Measurements from ENCODE around the gene IER5L.
"Not testable (repeated sequence)": the region's sequence is repeated elsewhere in the genome, so short reads cannot be mapped to it uniquely, and the experiment has no call there.

IER5L gene

DNA sequence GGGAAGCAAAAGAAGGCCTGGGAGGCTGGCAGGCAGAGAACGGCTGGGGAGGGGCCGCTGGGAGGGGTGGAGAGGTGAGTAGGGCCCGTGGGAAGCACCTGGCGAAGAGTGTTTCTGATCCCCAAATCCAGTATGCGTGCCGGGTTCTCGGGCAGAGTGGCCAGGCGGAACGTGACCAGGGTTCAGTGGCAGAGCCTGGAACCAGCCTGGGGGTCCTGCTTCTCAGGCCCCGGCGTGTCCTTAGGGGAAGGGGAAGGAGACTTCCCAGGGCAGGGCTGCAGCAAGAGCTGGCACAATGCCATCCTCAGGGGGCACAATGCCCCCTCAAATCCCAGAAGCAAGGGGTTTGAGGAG is 25.5 kb upstream of the IER5L start:
- no peak for FAIRE-seq
- DNase-seq (ENCODE audit: low spot score) = no peak

DNA sequence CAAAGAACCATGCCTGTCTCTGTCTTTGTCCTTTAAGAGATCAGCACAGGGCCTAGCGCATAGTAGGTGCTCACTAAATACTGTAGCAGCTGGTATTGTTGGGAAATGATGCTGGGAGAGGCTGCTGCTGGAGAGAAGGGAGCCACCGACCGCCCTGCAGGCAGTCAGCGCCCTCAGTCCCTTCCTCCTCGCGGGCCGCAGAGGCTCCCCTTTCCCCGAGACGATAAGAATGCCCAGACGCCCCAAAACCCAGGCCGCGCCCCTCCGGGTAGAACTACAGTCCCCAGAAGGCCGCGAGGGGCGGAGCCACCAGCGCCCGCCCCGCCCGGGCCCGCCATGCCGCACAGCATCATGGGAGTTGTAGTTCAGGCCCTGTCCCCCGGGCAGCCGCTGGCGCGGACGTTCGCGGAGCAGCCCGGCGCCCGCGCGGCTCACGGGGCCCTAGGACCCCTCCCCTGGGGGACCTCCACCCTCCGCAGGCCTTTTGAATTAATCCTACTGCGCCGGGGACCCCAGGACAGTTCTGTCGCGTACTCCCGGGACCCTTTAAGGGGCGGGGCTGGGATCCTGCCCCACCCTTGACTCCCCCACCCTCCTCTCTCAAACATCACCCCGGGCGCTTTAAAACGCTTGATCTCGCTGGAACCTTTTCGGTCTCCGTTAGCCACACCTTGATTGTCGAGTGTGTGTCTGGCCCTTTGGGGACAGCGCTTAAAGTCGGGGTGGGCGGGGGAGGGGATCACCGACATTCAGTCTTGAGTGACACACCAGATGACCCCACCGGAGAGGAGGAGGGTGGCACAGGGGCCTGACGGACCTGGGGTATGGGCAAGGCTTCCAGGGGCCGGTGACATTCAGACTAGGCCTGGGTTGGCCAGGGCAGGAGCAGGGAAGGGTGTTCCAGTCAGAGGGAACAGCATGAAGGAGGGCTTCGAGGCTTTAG is 24.8 kb upstream of the IER5L start:
- FAIRE-seq (no peak), DNase-seq (ENCODE audit: low spot score) (peak; percentile 31)

DNA sequence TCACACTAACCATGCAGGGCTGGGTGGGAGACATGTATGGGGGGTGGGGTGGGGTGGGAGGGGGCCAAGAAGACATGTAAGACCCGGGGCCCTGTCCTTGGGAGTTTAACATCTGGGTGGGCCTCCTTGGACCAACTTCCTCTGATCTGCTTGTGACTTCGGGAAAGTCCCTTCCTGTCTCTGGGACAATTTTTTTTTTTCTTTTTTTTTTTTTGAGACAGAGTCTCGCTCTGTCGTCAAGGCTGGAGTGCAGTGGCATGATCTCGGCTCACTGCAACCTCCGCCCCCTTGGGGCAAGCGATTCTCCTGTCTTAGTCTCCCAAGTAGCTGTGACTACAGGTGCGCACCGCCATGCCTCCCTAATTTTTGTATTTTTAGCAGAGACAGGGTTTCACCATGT is 23.8 kb upstream of the IER5L start:
- DNase-seq (ENCODE audit: low spot score) = no peak
- no peak for FAIRE-seq

DNA sequence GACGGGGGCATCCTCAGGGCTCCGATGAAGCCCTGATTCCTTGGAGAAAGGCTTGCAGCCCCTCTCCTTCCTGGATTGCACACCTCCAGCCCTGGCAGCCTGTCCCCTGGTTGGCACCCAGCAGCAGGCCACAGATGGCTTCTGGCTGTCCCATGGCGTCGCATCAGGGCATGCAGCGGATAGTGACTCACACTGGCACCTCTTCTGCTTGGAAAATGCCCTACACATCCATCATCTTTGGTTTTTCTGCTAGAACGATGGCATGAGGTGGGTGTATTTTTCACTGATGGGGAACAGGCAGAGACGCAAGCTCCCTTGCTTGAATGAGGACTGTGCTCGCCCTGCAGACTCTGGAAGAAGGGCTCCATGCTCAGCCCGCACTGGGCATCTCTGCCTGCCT is 23.2 kb upstream of the IER5L start:
- DNase-seq (ENCODE audit: low spot score) = no peak
- no peak for FAIRE-seq

DNA sequence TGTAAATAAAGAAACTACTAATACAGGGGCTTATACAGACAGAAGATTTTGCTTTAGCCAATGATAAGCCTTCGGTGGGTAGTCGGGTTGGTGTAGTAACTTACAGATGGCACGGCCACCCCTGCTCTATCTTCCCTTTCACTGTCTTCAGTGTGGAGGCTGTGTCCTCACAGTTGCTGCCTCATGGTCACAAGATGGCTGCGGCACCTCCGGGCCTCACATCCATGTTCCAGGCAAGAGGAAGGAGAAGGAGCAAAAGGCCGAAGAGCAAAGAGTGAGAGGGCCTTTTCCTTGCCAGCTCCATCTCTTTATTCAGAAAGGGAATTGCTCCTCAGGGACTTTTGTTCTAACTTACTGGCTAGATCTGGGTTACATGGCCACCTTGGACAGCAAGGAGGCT is 22.2 kb upstream of the IER5L start:
- DNase-seq (ENCODE audit: low spot score) (no peak), FAIRE-seq (no peak)

DNA sequence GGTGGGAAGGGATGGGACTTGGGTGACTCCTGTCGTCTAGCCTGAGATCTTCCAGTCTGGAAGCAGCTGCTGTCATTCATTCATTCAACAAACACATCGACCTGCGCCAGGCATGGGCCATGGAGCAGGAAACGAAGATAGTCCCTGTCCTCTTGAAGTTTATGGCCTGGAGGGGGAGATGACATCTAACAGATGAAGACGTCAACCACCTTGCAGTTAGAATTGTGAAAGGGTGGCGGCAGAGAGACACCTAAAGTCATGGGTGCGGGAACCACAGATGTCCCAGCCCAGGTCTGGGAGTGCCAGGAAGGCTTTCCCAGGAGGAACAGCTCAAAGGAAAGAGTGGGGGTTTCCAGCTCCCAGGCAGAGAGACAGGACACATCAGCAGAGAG is 21.0 kb upstream of the IER5L start:
- DNase-seq (ENCODE audit: low spot score) = no peak
- FAIRE-seq = no peak

DNA sequence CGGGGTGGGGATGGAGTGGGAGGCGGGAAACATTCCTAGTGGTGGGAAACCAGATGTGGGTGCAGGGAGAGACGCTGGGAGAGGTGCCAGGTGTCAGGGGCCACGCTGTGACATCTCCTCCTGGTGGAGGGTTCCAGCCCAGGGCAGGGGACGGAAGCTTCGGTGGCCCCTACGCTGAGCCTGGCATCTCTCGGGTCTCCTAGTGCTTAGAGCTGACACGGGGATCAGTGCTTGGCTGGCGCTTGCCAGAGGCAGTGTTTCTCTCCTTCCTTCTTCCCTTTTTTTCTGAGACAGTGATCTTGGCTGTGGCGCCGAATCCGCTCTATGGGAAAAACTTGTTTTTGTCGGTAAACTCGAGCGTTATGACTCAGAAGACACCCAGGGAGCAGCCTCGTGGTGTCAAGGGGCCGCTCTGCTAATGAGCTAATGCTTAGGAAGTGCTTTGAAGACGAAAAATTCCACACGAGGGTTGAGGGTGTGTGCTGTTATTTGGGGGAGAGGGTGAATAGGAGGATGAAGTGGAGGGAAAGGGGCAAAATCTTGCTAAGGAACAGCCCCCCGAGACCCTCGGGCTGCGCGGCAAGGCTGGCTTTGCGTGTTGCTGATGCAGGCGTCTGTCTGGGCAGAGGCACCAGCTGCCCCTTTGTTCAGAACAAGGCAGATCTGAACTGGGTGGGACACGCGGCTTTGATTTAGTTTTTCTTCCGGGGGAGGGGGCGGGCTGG is 20.4 kb upstream of the IER5L start:
- FAIRE-seq = no peak
- DNase-seq (ENCODE audit: low spot score) = no peak

DNA sequence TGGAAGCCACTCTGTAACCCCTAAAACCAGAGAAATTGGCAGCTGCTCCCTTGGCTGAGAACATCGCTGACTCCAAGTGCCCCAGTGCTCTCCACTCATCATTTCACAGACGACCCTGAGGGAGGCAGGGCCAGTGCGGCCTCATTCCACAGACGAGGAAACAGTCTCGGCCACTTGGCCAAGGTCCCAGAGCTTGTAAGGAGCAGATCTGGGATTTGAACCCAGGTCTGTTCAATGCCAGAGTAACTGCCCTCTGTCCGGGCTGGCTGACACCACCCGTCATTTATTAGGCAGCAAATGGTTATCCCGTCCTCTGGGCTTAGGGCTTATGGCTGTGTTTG is 19.9 kb upstream of the IER5L start:
- no peak for DNase-seq (ENCODE audit: low spot score)
- FAIRE-seq = no peak

DNA sequence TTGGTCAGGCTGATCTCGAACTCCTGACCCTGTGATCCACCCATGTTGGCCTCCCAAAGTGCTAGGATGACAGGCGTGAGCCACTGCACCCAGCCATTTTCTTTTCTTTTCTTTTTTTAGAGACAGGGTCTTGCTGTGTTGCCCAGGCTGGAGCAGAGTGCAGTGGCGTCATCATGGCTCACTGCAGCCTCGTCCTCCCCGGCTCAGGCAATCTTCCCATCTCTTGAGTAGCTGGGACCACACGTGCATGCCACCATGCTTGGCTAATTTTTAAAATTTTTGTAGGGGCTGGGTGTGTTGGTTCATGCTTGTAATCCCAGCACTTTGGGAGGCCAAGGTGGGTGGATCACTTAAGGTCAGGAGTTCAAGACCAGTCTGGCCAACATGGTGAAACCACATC is 19.0 kb upstream of the IER5L start:
- FAIRE-seq = not testable (repeated sequence)

DNA sequence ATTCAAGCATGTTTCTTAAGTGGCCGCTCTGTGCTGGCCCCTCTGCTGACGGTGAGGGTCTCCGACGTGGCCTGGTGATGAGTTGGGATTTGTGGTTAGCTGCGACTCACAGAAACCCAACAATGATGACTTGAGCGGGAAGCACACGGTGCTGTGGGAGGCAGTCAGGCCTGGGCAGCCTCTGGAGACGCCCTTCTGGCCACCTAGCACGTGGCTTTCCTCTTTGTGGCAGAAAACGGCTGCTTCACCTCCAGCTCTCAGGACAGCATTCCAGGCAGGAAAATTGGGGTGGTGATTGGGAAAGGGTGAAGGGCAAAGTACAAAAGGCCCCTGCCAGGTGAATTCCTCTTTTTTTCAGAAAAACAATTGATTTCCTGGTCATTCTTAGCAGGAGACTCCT is 17.5 kb upstream of the IER5L start:
- FAIRE-seq (no peak), DNase-seq (ENCODE audit: low spot score) (no peak)

More for the DNA sequence above, 19.0 kb upstream of the IER5L start:
- not testable (repeated sequence) for DNase-seq (ENCODE audit: low spot score)

DNA sequence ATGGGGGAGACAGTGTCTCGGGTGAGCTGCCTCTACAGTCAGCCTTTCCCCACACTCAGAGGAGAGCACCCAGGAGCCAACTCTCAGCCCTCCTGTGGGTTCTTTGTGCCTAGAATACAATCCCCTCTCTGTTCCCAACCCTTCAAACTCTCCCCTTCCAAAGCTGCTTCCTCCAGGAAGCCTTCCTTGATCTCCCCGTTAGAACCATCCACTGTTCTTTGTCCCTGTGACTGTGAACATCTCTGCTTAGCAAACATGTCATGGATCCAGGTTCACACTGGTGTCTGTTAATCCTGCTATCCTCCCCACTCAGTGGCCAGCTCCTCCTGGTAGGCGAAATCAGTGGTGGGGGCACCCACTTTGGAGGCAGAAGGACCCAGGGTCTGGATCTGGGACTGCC is 16.2 kb upstream of the IER5L start:
- DNase-seq (ENCODE audit: low spot score) = no peak
- FAIRE-seq = no peak

DNA sequence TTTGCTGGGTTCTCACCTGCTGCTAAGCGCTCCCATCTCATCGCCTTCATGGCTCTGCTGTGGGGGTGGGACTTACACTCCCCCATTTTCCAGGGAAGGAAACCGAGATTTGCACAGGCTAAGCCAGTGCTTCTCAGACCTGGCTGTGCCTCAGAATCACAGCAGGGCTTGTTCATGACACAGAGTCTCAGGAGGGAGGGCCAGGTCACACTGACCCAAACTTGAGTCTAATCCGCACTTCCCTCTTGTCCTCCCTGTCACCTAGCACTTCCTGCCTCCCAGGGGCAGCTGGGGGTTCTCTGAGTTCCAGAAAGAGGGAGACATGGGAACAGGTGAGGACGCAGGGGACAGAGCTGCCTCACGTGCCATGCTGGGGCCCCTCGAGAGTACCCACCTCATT is 15.6 kb upstream of the IER5L start:
- DNase-seq (ENCODE audit: low spot score) (no peak), FAIRE-seq (no peak)

DNA sequence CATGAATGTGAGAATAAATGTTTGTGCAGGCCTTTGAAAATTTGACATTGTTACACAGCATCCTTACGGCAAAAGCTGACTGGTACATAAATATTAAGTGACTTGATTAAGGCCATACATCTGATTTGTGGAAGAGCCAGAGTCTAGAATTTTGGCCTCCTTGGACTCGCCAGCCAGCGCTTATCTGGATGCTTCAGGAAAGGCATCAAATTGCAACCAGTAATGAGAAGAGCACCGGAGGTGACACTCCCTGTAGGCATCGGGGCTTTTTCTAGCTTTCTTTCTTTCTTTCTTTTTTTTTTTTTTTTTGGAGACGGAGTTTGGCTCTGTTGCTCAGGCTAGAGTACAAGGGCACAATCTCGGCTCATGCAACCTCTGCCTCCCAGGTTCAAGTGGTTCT is 13.2 kb upstream of the IER5L start:
- no peak for DNase-seq (ENCODE audit: low spot score)
- no peak for FAIRE-seq

DNA sequence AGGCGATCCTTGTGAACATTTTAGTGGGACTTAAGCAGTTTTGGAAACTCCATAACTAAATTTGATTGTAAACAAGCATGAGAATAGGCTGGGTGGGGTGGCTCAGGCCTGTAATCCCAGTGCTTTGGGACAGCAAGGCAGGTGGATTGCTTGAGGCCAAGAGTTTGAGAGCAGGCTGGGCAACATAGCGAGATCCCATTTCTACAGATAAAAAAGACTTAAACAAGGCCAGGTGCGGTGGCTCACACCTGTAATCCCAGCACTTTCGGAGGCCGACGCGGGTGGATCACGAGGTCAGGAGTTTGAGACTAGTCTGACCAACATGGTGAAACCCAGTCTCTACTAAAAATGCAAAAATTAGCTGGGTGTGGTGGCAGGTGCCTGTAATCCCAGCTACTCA is 11.9 kb upstream of the IER5L start:
- not testable (repeated sequence) for DNase-seq (ENCODE audit: low spot score); FAIRE-seq

DNA sequence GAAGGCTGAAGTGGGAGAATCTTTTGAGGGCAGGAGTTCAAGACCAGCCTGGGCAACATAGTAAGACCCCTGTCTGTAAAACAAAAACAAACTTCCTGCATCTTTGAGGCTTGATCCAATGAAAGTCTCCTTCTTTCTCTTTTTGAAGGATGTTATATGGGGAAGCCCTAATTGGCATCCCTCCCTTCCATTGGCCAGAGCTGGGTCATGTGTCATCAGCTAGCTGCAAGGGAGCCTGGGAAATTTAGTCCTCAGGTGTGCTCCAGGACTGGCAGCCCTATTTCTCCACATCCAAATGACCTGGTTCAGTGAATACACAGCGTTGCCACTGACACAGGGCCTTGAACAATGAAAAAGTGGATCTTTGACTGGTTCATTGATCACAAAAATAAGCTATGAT is 9.0 kb upstream of the IER5L start:
- no peak for FAIRE-seq
- no peak for DNase-seq (ENCODE audit: low spot score)

DNA sequence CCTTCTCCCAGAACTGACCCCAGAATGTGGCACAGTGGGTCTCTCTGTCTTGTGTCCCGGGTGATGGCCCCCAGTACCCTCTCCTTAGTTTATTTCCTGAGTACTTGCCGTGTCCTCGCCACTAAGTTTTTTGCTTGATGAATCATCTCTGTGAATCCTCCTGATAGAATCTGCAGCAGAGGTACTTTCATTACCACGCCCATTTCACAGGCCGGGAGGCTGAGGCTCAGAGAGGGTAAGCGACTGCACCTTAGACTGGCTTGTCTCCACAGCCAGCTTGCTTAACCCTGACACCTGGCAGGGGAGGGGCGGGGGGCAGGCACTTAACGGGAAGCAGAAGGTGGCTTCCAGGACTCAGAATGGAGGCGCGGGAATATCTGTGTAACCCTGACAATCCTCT is 7.9 kb upstream of the IER5L start:
- FAIRE-seq = no peak
- peak; percentile 37 for DNase-seq (ENCODE audit: low spot score)

DNA sequence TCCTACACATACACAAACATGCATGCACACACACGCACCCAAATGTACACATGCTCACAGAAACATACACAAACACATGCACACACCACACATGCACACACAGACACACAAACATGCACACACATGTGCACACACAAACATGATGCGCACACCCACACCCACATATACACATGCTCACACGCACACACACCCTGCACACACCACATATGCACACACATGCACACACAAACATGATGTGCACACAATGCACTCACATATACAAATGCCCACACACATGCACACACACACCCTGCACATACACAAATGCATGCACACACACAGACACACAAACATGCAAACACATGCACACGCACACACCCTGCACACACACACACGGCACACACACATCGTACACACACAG is 7.3 kb upstream of the IER5L start:
- no peak for FAIRE-seq
- DNase-seq (ENCODE audit: low spot score) = no peak

DNA sequence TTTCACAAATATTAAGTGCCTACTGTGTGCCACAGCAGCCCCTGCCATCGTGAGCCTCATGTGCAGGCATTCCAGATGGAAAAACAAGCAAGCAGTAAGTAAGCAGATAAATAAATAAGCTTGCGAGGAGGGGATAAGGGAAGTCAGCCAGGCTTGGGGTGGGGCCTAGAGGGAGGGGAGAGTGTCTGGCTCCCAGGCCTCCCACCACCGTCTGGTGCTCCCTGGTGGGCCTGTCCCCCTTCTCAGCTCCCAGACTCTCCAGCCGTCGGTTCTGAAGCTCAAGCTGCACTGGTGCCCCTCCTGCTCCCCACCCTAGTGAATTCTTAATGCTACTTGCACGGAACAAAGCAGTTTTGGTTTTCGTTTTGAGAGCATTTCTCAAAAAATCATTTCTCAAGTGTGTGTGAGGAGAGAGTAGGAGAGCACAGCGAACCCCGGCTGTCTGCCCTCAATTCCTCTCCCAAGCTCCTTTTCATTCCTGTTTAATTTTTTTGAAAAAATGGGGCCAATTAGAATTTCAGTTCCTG is 6.6 kb upstream of the IER5L start:
- no peak for FAIRE-seq
- no peak for DNase-seq (ENCODE audit: low spot score)

DNA sequence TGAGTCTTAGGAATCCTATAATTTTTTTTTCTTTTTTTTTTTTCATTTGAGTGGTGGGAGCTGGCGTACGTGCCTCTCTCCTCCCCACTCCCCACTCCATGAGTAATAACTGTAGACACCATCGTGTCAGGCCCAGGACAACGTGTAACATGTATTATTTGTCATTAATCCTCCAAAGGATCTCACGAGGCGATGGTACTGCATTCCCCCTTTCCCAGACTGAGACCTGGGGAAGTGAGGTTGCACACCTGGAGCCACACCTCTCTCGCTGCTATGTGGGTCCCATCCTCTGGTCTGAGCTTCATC is 6.1 kb upstream of the IER5L start:
- no peak for FAIRE-seq
- no peak for DNase-seq (ENCODE audit: low spot score)

DNA sequence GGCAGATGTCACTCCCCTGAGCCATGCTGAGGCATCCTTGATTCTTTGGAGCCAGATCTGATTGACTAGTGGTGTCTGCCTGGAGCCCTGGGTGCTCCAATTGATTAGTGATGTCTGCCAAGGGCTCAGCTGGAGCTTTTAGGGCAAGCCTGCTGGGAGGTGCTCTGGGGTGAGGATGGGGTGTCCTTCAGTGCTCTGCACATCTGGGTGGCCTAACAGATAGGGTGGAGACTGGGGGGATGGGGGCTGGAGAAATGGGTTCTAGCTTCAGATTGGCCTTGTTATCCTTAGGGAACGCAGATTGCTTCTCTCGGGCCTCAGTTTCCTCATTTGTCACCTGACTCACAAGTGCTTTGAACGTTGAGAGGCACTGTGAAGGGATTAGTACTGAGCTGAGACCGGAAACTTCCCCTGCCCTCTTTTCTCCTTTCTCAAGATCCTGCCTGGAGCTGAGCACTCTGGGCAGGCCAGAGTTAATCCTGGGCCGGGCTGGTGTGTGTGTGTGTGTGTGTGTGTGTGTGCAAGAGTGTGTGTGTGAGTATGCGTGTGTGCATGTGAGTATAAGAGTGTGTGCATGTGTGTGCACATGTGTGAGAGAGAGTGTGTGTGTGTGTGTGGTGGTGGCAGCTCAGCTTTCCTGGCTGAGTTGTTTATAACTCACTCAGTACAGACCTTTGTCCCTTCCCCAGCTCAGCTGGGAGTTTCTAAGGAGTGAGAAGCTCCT is 5.6 kb upstream of the IER5L start:
- FAIRE-seq (no peak), DNase-seq (ENCODE audit: low spot score) (no peak)

DNA sequence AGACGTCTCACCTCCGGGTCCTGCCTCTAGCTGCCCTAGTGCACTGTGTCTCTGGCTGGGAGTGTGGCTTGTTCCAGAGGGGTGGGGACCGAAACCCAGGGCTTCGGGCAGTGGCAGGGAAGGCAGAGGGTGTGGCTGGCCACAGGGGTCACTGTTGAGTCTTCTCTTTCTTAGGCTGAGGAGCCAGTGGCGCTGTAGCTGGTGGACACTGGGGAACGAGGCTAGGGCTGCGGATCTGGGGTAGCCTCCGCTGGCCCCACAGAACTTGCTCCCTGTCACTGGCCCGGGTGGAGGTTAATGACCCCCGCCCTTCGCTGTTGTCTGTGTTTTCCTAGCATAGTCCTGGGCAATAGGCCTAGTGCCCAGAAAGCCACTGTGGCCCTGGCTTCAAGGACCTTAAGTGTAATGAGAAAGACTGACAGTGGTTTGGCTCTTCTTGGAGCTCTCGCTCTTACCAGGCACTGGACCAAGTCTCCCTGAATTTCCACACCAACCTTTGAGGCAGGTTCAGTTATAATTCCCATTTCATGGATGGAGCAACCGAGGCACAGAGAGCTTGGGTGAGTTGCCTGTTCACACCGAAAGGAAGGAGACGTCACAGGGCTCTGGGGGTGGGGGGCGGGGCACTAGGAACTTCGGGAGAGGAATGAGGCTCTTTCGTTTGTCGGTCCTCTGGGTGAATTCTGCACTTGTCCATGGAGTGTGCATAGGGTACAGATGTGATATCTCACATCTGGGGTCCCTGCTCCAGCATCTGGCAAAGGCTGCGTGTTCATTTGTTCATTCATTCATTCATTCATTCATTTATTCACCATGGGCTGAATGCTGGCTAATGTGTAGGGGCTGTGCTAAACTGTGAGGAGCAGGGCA is 4.8 kb upstream of the IER5L start:
- DNase-seq (ENCODE audit: low spot score) (no peak), FAIRE-seq (no peak)
